C4-2B (cell line): ENCODE data around the gene ATXN2.

ENCODE experiments used
- CTCF ChIP-seq: fragments of 450-650 bp; conservative IDR thresholded peaks from 2 replicates; pipeline ENCODE4 v1.5.1; 2017; ENCODE audit warnings: mild to moderate bottlenecking
- ZFX ChIP-seq: fragments of 450-650 bp; IDR thresholded peaks from 2 replicates; pipeline ENCODE4 v1.6.1; 2017

- TF ChIP-seq ZFX (no peak), CTCF (no peak)
Observed at GRCh38 chr12:111505601-111506036, 93.5 kb downstream of the ATXN2 start.
